HG02885 (cell line): ENCODE data around the gene CD19.
"Not testable (repeated sequence)": the region's sequence is repeated elsewhere in the genome, so short reads cannot be mapped to it uniquely, and the experiment has no call there.

Experiments
- ATAC-seq: cut with Tn5 transposase; IDR thresholded peaks from one replicate; pipeline ENCODE4 v1.9.1; 2021; ENCODE audit warnings: mild to moderate bottlenecking; ENCODE audit not compliant: unreplicated experiment, poor library complexity

CD19 gene

GRCh38 chr16:28977703-28978662, 46.2 kb downstream of the CD19 start:
- no peak for ATAC-seq

- not testable (repeated sequence) for ATAC-seq
Observed at GRCh38 chr16:28980330-28980729, 48.6 kb downstream of the CD19 start.

- no peak for ATAC-seq
Observed at GRCh38 chr16:28980929-28981328, 49.2 kb downstream of the CD19 start.

GRCh38 chr16:28981517-28981916, 49.7 kb downstream of the CD19 start:
- no peak for ATAC-seq

GRCh38 chr16:28982418-28982817, 50.6 kb downstream of the CD19 start:
- ATAC-seq, result no peak

- no peak for ATAC-seq
Observed at GRCh38 chr16:28982949-28983348, 51.2 kb downstream of the CD19 start.

- no peak for ATAC-seq
Observed at GRCh38 chr16:28983644-28984043, 51.9 kb downstream of the CD19 start.

GRCh38 chr16:28984091-28984490, 52.3 kb downstream of the CD19 start:
- ATAC-seq, result no peak

- no peak for ATAC-seq
Observed at GRCh38 chr16:28984619-28985135, 52.9 kb downstream of the CD19 start, which contains the start of gene LAT. Gene LAT (plus strand): TSS chr16:28985052. CDS start chr16:28985418, 366 bp downstream.

- ATAC-seq, result no peak
Observed at GRCh38 chr16:28985211-28986041, 53.7 kb downstream of the CD19 start.

- no peak for ATAC-seq
Observed at GRCh38 chr16:28986046-28986445, 54.3 kb downstream of the CD19 start.

GRCh38 chr16:28986492-28986891, 54.7 kb downstream of the CD19 start:
- ATAC-seq, result no peak

- no peak for ATAC-seq
Observed at GRCh38 chr16:28987170-28987853, 55.5 kb downstream of the CD19 start.
